ENCODE measurements around the gene ELOVL4.
A peak's percentile ranks its signal among the peaks of the same experiment; 100 is the strongest.

The ELOVL4 gene

DNA sequence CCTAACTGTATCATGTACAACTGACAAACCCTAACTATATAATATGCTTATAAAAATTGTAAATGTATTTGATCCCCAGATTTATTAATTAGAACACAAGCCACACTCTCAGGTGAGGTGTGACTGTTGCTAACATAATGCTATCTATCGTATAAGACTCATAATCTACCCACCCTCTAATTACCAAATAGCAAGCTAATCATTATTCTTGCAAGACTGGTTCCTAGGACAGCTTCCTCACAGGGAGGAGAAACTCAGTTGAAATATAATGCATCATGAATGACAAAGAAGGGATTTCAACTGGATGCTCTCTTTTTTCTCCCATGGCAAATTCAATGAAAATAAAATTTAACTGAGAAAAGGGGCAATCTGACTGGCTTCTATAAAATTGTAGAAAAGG lies 35.4 kb downstream of the ELOVL4 start:
- no peak for DNase-seq (ENCODE audit: low read depth)

DNA sequence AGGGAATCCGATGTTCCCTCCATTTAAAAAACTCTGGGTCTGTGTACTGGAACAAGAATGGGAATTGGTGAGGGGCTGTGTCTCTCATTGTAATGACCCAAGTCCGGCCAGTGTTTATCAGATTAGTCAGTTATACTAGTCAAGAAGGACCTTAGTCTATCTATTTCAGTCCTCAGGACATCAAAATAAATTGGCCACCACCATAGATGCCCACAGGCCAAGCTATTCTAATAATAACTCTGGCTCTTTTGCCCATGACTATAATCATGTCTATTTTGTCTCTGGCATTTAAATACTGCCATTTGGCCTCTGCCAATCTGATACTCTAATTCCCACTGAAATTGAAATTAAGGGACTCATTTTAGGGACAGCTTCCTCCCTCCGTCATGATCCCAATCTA lies 37.8 kb downstream of the ELOVL4 start:
- no peak for DNase-seq (ENCODE audit: low read depth)

- no peak for DNase-seq (ENCODE audit: low read depth)
Measured at GRCh38 chr6:79902046-79902445, 45.3 kb downstream of the ELOVL4 start.

- DNase-seq (ENCODE audit: low read depth) = no peak
Measured at GRCh38 chr6:79898076-79898475, 49.3 kb downstream of the ELOVL4 start.

DNA sequence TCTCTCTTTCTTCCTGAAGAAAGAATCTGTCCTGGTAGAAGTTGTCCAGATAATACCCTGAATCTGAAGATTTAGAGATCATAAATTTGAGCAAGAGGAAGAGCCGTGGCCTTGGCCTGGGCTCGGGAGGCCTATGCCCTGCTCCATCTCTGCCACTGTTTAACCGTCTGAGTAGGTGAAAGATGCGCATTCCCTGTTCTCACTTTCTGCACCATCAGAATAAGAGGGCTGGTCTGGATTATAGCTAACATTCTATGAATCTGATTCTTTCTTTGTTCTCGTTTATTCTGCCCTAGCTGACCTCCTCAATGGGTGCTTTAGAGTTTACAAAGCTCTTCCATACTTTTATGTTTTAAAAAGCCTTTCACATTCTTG lies 51.3 kb downstream of the ELOVL4 start:
- no peak for DNase-seq (ENCODE audit: low read depth)

- DNase-seq (ENCODE audit: low read depth) = no peak
Measured at GRCh38 chr6:79895382-79896074, 51.8 kb downstream of the ELOVL4 start.

- no peak for DNase-seq (ENCODE audit: low read depth)
Measured at GRCh38 chr6:79894939-79895338, 52.4 kb downstream of the ELOVL4 start.

DNA sequence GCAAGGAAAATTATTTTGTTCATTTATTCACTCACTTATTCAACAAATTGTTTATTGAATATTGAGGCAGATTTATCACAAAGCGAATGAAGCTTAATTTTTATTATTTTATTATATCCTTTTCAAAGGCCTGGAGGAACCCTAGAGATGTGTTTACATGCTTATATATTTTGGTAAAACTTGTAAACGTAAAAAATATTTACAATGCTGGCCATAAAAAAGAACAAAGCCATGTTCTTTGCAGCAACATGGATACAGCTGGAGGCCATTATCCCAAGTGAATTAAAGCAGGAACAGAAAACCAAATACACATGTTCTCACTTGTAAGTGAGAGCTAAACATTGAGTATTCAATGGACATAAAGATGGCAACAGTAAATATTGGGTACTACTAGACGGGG lies 58.8 kb downstream of the ELOVL4 start:
- no peak for DNase-seq (ENCODE audit: low read depth)

GRCh38 chr6:79878142-79878748 lies 69.1 kb downstream of the ELOVL4 start:
- no peak for DNase-seq (ENCODE audit: low read depth)

DNA sequence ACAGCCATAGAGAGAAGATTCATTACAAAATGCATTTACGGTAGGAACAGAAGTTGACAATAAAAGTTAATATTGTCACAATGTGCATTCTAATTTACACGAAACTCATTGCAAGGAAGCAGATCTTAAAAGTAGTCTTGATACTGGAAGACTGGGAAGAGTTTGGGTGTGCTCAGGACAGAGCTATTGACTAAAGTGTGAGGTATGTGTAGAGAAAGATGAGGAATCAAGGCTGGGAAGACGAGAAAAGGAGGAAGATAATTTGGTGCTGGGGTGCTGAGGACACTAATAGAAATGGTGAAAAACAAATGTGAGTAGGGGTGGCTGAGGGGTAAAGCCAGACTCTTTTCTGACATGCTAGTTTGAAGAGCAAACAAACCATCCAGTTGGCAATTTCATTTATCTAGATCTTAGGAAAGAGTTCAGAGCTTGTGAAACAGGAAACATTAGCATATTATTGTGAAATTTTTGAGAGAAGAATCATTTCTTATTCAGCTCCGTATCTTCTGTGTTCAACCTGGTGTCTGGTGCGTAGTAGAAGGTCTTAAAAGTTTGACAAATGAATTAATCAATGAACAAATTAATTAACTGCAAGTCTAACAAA lies 72.7 kb downstream of the ELOVL4 start:
- DNase-seq (ENCODE audit: low read depth) = no peak

- no peak for DNase-seq (ENCODE audit: low read depth)
Measured at GRCh38 chr6:79872986-79873385, 74.4 kb downstream of the ELOVL4 start.

GRCh38 chr6:79872303-79872702 lies 75.0 kb downstream of the ELOVL4 start:
- no peak for DNase-seq (ENCODE audit: low read depth)

DNA sequence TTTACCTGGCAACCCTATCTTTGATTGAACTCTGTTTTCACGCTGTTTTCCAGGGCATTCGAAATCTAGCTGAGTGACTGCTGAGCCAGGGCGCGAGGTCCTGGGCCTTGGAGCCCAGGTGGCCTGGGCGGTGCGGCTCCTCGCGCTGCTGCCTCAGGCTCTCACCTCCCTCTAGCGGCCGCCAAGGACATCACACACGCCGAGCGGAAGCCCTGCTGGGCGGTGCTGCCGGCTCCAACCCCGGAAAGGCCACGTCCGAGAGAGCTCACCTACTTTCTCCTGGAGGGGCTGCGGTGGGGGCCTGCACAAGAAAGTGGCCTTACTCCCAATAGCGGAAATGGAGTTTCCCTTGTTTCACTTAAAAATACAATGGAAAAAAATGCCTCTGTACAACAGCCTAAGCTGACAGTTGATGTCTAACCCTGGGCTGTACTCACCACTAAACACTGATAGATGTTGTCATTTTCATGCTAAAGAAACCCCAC lies 77.7 kb downstream of the ELOVL4 start:
- peak; percentile 60 for DNase-seq (ENCODE audit: low read depth)

GRCh38 chr6:79869184-79869583 lies 78.2 kb downstream of the ELOVL4 start:
- no peak for DNase-seq (ENCODE audit: low read depth)

- no peak for DNase-seq (ENCODE audit: low read depth)
Measured at GRCh38 chr6:79868098-79868722, 79.1 kb downstream of the ELOVL4 start.

Data from stimulated activated CD8-positive, alpha-beta memory T cell treated with anti-CD3 and anti-CD28 coated beads, Interleukin-7, amount 100 ng/mL, for 24 hours (primary cell).